H1 (cell line): Measurements from ENCODE around the gene ANXA6. TPM values are rescaled to one million over a fixed set of nuclear protein-coding genes. Genes with fewer than 3 reads are reported as not detected.

Source experiments
- CTCF ChIA-PET: fragments of 300-600 bp; sonication (Branson Sonifier 250); formaldehyde crosslinking; loops from one replicate; lab custom pipeline; 2021; ENCODE audit not compliant: partially characterized antibody; lab: Charles Lee
- POLR2A ChIA-PET: fragments of 300-600 bp; sonication (Branson Sonifier 250); formaldehyde crosslinking; loops from one replicate; lab custom pipeline; 2021; ENCODE audit warnings: inconsistent platforms; ENCODE audit not compliant: partially characterized antibody; lab: Charles Lee
- DNase-seq, 2 experiments: peaks; one replicate each; pipeline versions ENCODE4 v3.0.0 to v3.0.0-alpha.2; 2010 to 2022; ENCODE audit warnings: low spot score in 2 of 2, low read depth in 1 of 2, mixed read lengths in 1 of 2
- FAIRE-seq: peaks from 2 replicates; lab custom pipeline; 2011; peaks lifted over from hg19 to GRCh38; lab: Jason Lieb, UNC
- H2AFZ ChIP-seq: 2 replicates; pipeline ENCODE4 v1.8.1; 2012; ENCODE audit warnings: low read length, inconsistent platforms
- H2AK5ac ChIP-seq: 2 replicates; pipeline ENCODE4 v1.6.1; 2013; ENCODE audit warnings: low read depth, low read length
- H2BK120ac ChIP-seq: replicated peaks from 2 replicates; pipeline ENCODE3; 2013; ENCODE audit warnings: low read depth, low read length, inconsistent platforms
- H2BK12ac ChIP-seq: 2 replicates; pipeline ENCODE4 v1.6.1; 2013; ENCODE audit warnings: low read depth, low read length
- H2BK15ac ChIP-seq: 2 replicates; pipeline ENCODE4 v1.6.1; 2013; ENCODE audit warnings: low read length
- H2BK20ac ChIP-seq: 2 replicates; pipeline ENCODE4 v1.6.1; 2013; ENCODE audit warnings: low read length
- H2BK5ac ChIP-seq: 2 replicates; pipeline ENCODE4 v1.6.1; 2013; ENCODE audit warnings: low read depth, low read length
- H3K14ac ChIP-seq: 2 replicates; pipeline ENCODE4 v1.6.1; 2013; ENCODE audit warnings: inconsistent platforms; ENCODE audit not compliant: insufficient read length
- H3K18ac ChIP-seq: 2 replicates; pipeline ENCODE4 v1.6.1; 2013; ENCODE audit warnings: low read length; ENCODE audit errors: extremely low read depth
- H3K23ac ChIP-seq: 2 replicates; pipeline ENCODE4 v1.6.1; 2013; ENCODE audit warnings: inconsistent platforms; ENCODE audit not compliant: insufficient read length
- H3K23me2 ChIP-seq: 2 replicates; pipeline ENCODE4 v1.6.1; 2013; ENCODE audit warnings: low read depth, low read length
- H3K27ac ChIP-seq: 2 replicates; pipeline ENCODE4 v1.6.1; 2011; ENCODE audit warnings: low read depth, low read length, inconsistent platforms
- H3K27me3 ChIP-seq, 4 experiments: replicated peaks in 1 of 4; 1 replicate in 1 of 4; 2 replicates in 3 of 4; pipeline versions ENCODE4 v1.6.1 to v1.8.1; 2011 to 2013; ENCODE audit warnings: low read length in 3 of 4, mild to moderate bottlenecking in 3 of 4, inconsistent platforms in 2 of 4, mixed read lengths in 2 of 4, moderate library complexity in 1 of 4; ENCODE audit not compliant: control insufficient read depth in 3 of 4, insufficient read depth in 3 of 4; ENCODE audit errors: extremely low read depth in 1 of 4
- H3K36me3 ChIP-seq, 4 experiments: 2 replicates each; pipeline versions ENCODE4 v1.6.1 to v1.8.1; 2011 to 2013; ENCODE audit warnings: mild to moderate bottlenecking in 4 of 4, low read length in 3 of 4, moderate library complexity in 2 of 4, control low read depth in 1 of 4, inconsistent platforms in 1 of 4; ENCODE audit not compliant: insufficient read depth in 4 of 4, control insufficient read depth in 2 of 4
- H3K4ac ChIP-seq: replicated peaks from 2 replicates; pipeline ENCODE3; 2013; ENCODE audit warnings: low read length, low read depth, mixed read lengths, inconsistent platforms; ENCODE audit not compliant: insufficient read length
- H3K4me1 ChIP-seq, 4 experiments: replicated peaks in 1 of 4; 1 replicate in 1 of 4; 2 replicates in 3 of 4; pipeline versions ENCODE4 v1.6.1 to v1.8.1; 2011 to 2013; ENCODE audit warnings: low read length in 3 of 4, inconsistent platforms in 2 of 4, mixed read lengths in 1 of 4; ENCODE audit not compliant: insufficient read depth in 4 of 4, control insufficient read depth in 3 of 4
- H3K4me2 ChIP-seq, 2 experiments: 2 replicates each; pipeline versions ENCODE4 v1.6.1 to v1.8.1; 2011 to 2013; ENCODE audit warnings: low read depth in 2 of 2, low read length in 2 of 2, control low read depth in 1 of 2, inconsistent platforms in 1 of 2, mild to moderate bottlenecking in 1 of 2; ENCODE audit not compliant: insufficient read depth in 1 of 2
- H3K4me3 ChIP-seq, 4 experiments: fragments of 200-600, 300-600 bp in 1 of 4; sonication (generic), shearing (Covaris generic), sonication (Bioruptor Twin) in 1 of 4; 2 replicates each; pipeline versions ENCODE4 v1.5.1 to v1.8.1; 2011 to 2016; ENCODE audit warnings: low read length in 4 of 4, low read depth in 3 of 4, control low read depth in 2 of 4, inconsistent platforms in 2 of 4, mild to moderate bottlenecking in 2 of 4, mixed read lengths in 1 of 4, moderate library complexity in 1 of 4; ENCODE audit not compliant: insufficient read depth in 2 of 4; ENCODE audit errors: extremely low read depth in 1 of 4
- H3K56ac ChIP-seq: replicated peaks from 2 replicates; pipeline ENCODE3; 2013; ENCODE audit warnings: low read depth, mild to moderate bottlenecking, mixed read lengths, low read length, inconsistent platforms; ENCODE audit not compliant: insufficient read length
- H3K79me1 ChIP-seq: 2 replicates; pipeline ENCODE4 v1.6.1; 2013; ENCODE audit warnings: low read depth, low read length, control low read depth
- H3K79me2 ChIP-seq, 2 experiments: 2 replicates each; pipeline versions ENCODE4 v1.6.1 to v1.8.1; 2012 to 2013; ENCODE audit warnings: low read length in 2 of 2, mild to moderate bottlenecking in 2 of 2, inconsistent platforms in 1 of 2; ENCODE audit not compliant: insufficient read depth in 2 of 2, control insufficient read depth in 1 of 2
- H3K9ac ChIP-seq, 4 experiments: replicated peaks in 1 of 4; 1 replicate in 1 of 4; 2 replicates in 3 of 4; pipeline versions ENCODE4 v1.6.1 to v1.8.1; 2011 to 2013; ENCODE audit warnings: low read depth in 3 of 4, low read length in 3 of 4, control low read depth in 2 of 4, mild to moderate bottlenecking in 2 of 4, moderate library complexity in 2 of 4, inconsistent platforms in 1 of 4; ENCODE audit errors: extremely low read depth in 1 of 4
- H3K9me3 ChIP-seq, 2 experiments: 2 replicates each; pipeline versions ENCODE4 v1.6.1 to v1.8.1; 2012 to 2013; ENCODE audit warnings: mild to moderate bottlenecking in 2 of 2, moderate library complexity in 2 of 2, control low read depth in 1 of 2, inconsistent platforms in 1 of 2, low read depth in 1 of 2, low read length in 1 of 2, mixed read lengths in 1 of 2; ENCODE audit not compliant: insufficient read depth in 2 of 2
- H4K20me1 ChIP-seq, 2 experiments: replicated peaks in 1 of 2; 2 replicates each; pipeline versions ENCODE3 to v1.8.1; 2011 to 2013; ENCODE audit warnings: inconsistent platforms in 2 of 2, low read length in 2 of 2, mild to moderate bottlenecking in 1 of 2; ENCODE audit not compliant: insufficient read depth in 2 of 2, control insufficient read depth in 1 of 2
- H4K5ac ChIP-seq: 2 replicates; pipeline ENCODE4 v1.6.1; 2013; ENCODE audit warnings: low read length, low read depth, mixed read lengths, inconsistent platforms; ENCODE audit not compliant: insufficient read length
- H4K8ac ChIP-seq: 2 replicates; pipeline ENCODE4 v1.8.0; 2013; ENCODE audit warnings: mild to moderate bottlenecking, moderate library complexity, low read length, inconsistent platforms; ENCODE audit not compliant: insufficient read depth; ENCODE audit errors: extremely low read depth
- H4K91ac ChIP-seq: replicated peaks from 2 replicates; pipeline ENCODE3; 2013; ENCODE audit warnings: low read length, mixed read lengths, inconsistent platforms; ENCODE audit not compliant: insufficient read length
- CTBP2 ChIP-seq: IDR thresholded peaks from 2 replicates; pipeline ENCODE4 v1.7.0; 2011; ENCODE audit warnings: borderline replicate concordance, mild to moderate bottlenecking, moderate library complexity, mixed read lengths, low read length; ENCODE audit not compliant: insufficient read depth, insufficient read length
- E2F6 ChIP-seq: IDR thresholded peaks from 2 replicates; pipeline ENCODE4 v1.6.1; 2012; ENCODE audit warnings: inconsistent platforms
- GTF2F1 ChIP-seq: IDR thresholded peaks from 2 replicates; pipeline ENCODE4 v1.6.1; 2012; ENCODE audit warnings: low read depth, low read length, improper control_type of control experiment, borderline replicate concordance
- JUN ChIP-seq: IDR thresholded peaks from 2 replicates; pipeline ENCODE4 v1.6.1; 2011; ENCODE audit warnings: low read depth, mild to moderate bottlenecking, improper control_type of control experiment, low read length
- JUND ChIP-seq: IDR thresholded peaks from 2 replicates; pipeline ENCODE4 v1.6.1; 2011; ENCODE audit warnings: mild to moderate bottlenecking, improper control_type of control experiment, low read length
- MAFK ChIP-seq: IDR thresholded peaks from 2 replicates; pipeline ENCODE4 v1.6.1; 2012; ENCODE audit warnings: low read depth, mild to moderate bottlenecking, improper control_type of control experiment, low read length
- NRF1 ChIP-seq: IDR thresholded peaks from 2 replicates; pipeline ENCODE4 v1.6.1; 2011; ENCODE audit warnings: mild to moderate bottlenecking, low read depth, low read length, improper control_type of control experiment
- SP4 ChIP-seq: IDR thresholded peaks from 2 replicates; pipeline ENCODE4 v1.6.1; 2012; ENCODE audit warnings: low read length, inconsistent platforms
- SUZ12 ChIP-seq: fragments of 200-600 bp; sonication (generic); IDR thresholded peaks from 2 replicates; pipeline ENCODE4 v1.6.1; 2012; ENCODE audit warnings: mild to moderate bottlenecking, inconsistent platforms, low read length, moderate library complexity, mixed read lengths
- TAF7 ChIP-seq: optimal IDR thresholded peaks from 2 replicates; pipeline ENCODE3; 2011; ENCODE audit warnings: low read depth, mild to moderate bottlenecking, inconsistent platforms, low read length, moderate library complexity, borderline replicate concordance
- WGBS, 2 experiments: shearing (Covaris generic) in 1 of 2; methylation state at CpG; one replicate each; pipeline versions ENCODE4 v1.1.6 to v1.1.7; 2013 to 2015; ENCODE audit warnings: low lambda C conversion rate in 2 of 2, mixed read lengths in 2 of 2, inconsistent platforms in 1 of 2, low coverage in 1 of 2, missing lambda C conversion rate in 1 of 2; ENCODE audit not compliant: insufficient replicate concordance in 2 of 2, insufficient coverage in 1 of 2, insufficient read length in 1 of 2; ENCODE audit errors: extremely low coverage in 1 of 2, missing lambda C conversion rate in 1 of 2; 5-methylcytosine and 5-hydroxymethylcytosine counted together
- polyA plus RNA-seq, 7 experiments: library from polyadenylated mRNA; depleted of rRNA in 3 of 7; stranded (reverse) in 5 of 7; unstranded in 2 of 7; fragments of >200 nt in 5 of 7; fragments of 200-250 nt in 2 of 7; gene quantifications; 1 replicate in 5 of 7; 2 replicates in 1 of 7; 4 replicates in 1 of 7; pipeline versions ENCODE4 v1.2.1 to v1.2.3, GENCODE V29; 2011 to 2013; ENCODE audit warnings: missing spikeins in 2 of 7, mixed read lengths in 2 of 7
- total RNA-seq: library from RNA; stranded (reverse); fragmentation: NEBNext Ultra II Directional; extraction: Animal tissue kit (Norgen Biotek cat#: 25700); gene quantifications from 2 replicates; pipeline ENCODE4 v1.2.1, GENCODE V29; 2021

The ANXA6 gene
- total and polyA plus RNA-seq, 2 of the 8 experiments (the other 6 are each of a cell fraction or from before 2014, with no cell fraction given) = 61.3 to 78.6 TPM

- no peak overlapping the region for H3K14ac ChIP-seq
- H2BK5ac ChIP-seq = no peak overlapping the region
- H3K79me1 ChIP-seq = peaks cover 6% of the 10 kb centered on the region; the same call in 1 of the 2 replicates
- no peak overlapping the region for H3K23ac ChIP-seq
- no peak overlapping the region for H2AK5ac ChIP-seq
- H3K4me3 ChIP-seq = no peak overlapping the region
- no peak overlapping the region for H4K5ac ChIP-seq
- no peaks in the 10 kb centered on the region for H3K23me2 ChIP-seq
- no peak overlapping the region for H3K4me2 ChIP-seq
- no peak overlapping the region for H3K56ac ChIP-seq
- no peak overlapping the region for H2BK15ac ChIP-seq
- FAIRE-seq = no peak
- no peak overlapping the region for H2BK120ac ChIP-seq
- CTCF ChIA-PET = interaction anchor here (0.9 to 28.6 kb wide), 12 partner anchors 9 to 225 kb away, joined by 3 to 442 read pairs (median 4); partner anchors contain the start of gene TNIP1
- no peak overlapping the region for H3K9ac ChIP-seq
- H2BK20ac ChIP-seq = no peak overlapping the region
- POLR2A ChIA-PET = no interaction called here
- H3K4me1 ChIP-seq = peaks cover 0 to 1% (median under 1%) of the 10 kb centered on the region in 4 experiments; a peak in 3 of 7 replicates
- no peak overlapping the region for H4K91ac ChIP-seq
- no peaks in the 10 kb centered on the region for H3K27me3 ChIP-seq
- no peak overlapping the region for H3K27ac ChIP-seq
- no peak for DNase-seq
- peaks cover 0 to 28% of the 10 kb centered on the region in 2 experiments; a peak in 2 of 4 replicates for H3K79me2 ChIP-seq
- H2AFZ ChIP-seq = no peak overlapping the region
- H3K9me3 ChIP-seq = no peaks in the 10 kb centered on the region
- 94% methylated on average over 5 of the region's 5 CpGs; no CpG with 5 or more reads in 1 of the 2 experiments for WGBS, 2 experiments
- no peak overlapping the region for H3K4ac ChIP-seq
- H3K36me3 ChIP-seq = no peaks in the 10 kb centered on the region
- H4K20me1 ChIP-seq = peaks cover 0 to 4% of the 10 kb centered on the region in 2 experiments
- H3K18ac ChIP-seq = no peak overlapping the region
- no peak overlapping the region for H4K8ac ChIP-seq
- no peak overlapping the region for H2BK12ac ChIP-seq
- no peak for TF ChIP-seq GTF2F1
- TF ChIP-seq SUZ12 = no peak
- no peak for TF ChIP-seq JUN
- TF ChIP-seq SP4 = no peak
- TF ChIP-seq JUND = no peak
- TF ChIP-seq NRF1 = no peak
- no peak for TF ChIP-seq MAFK
- TF ChIP-seq TAF7 = no peak
- TF ChIP-seq E2F6 = no peak
- no peak for TF ChIP-seq CTBP2
These were observed 85.0 kb downstream of the ANXA6 start for GRCh38 chr5:151072630-151073025.
